ENCODE results near the gene AK4.

GRCh38 chr1:65229201-65229600 is 81.2 kb downstream of the AK4 start:
- no peak for TF ChIP-seq TAF1 (IDR thresholded peaks at IDR 0.05; ENCODE audit: borderline replicate concordance, low read depth, low read length)
- no peak for TF ChIP-seq POLR2A (IDR thresholded peaks at IDR 0.05; ENCODE audit: low read depth, low read length)
